ENCODE data around the gene NSUN6. TPM values are rescaled to one million over a fixed set of nuclear protein-coding genes. Genes with fewer than 3 reads are reported as not detected.

NSUN6 gene
- total RNA-seq, 1 experiment from 2014 or later: 15.1 TPM

DNA sequence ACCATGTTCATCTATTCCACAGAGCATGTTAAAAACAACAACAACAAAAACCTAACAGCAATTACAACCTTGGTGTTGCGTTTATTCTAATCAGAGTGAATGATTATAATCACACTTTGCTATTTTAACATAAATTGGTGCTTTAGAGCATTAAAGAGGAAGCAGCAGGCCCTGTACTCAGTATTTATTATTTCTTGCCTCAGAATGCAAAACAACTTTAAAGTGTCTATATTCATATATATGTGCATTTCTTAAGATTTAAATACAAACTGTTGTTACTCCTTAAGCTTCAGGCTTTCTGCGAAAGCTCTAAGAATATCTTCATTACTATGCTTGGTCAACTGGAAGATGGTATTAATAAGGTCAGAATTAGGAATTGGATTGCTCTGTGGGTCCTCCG lies 29.4 kb upstream of the NSUN6 start:
- ChIA-PET POLR2A (no interaction called here), CTCF (no interaction called here)
- TF ChIP-seq FOXP4 (CRISPR knock-in tag; IDR thresholded peaks at IDR 0.05): no peak
- TF ChIP-seq USF2 (CRISPR knock-in tag; IDR thresholded peaks at IDR 0.05): no peak
- TF ChIP-seq, protein P1, sequence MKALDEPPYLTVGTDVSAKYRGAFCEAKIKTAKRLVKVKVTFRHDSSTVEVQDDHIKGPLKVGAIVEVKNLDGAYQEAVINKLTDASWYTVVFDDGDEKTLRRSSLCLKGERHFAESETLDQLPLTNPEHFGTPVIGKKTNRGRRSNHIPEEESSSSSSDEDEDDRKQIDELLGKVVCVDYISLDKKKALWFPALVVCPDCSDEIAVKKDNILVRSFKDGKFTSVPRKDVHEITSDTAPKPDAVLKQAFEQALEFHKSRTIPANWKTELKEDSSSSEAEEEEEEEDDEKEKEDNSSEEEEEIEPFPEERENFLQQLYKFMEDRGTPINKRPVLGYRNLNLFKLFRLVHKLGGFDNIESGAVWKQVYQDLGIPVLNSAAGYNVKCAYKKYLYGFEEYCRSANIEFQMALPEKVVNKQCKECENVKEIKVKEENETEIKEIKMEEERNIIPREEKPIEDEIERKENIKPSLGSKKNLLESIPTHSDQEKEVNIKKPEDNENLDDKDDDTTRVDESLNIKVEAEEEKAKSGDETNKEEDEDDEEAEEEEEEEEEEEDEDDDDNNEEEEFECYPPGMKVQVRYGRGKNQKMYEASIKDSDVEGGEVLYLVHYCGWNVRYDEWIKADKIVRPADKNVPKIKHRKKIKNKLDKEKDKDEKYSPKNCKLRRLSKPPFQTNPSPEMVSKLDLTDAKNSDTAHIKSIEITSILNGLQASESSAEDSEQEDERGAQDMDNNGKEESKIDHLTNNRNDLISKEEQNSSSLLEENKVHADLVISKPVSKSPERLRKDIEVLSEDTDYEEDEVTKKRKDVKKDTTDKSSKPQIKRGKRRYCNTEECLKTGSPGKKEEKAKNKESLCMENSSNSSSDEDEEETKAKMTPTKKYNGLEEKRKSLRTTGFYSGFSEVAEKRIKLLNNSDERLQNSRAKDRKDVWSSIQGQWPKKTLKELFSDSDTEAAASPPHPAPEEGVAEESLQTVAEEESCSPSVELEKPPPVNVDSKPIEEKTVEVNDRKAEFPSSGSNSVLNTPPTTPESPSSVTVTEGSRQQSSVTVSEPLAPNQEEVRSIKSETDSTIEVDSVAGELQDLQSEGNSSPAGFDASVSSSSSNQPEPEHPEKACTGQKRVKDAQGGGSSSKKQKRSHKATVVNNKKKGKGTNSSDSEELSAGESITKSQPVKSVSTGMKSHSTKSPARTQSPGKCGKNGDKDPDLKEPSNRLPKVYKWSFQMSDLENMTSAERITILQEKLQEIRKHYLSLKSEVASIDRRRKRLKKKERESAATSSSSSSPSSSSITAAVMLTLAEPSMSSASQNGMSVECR (CRISPR knock-in tag; IDR thresholded peaks at IDR 0.05; ENCODE audit: borderline replicate concordance): no peak
- no peak for TF ChIP-seq TEAD4 (CRISPR knock-in tag; IDR thresholded peaks at IDR 0.05)
- TF ChIP-seq NR3C1 (CRISPR knock-in tag; conservative IDR thresholded peaks at IDR 0.05; ENCODE audit: low read depth): no peak
- TF ChIP-seq ETV6 (CRISPR knock-in tag; IDR thresholded peaks at IDR 0.05): no peak
- no peak for TF ChIP-seq RELA (CRISPR knock-in tag; IDR thresholded peaks at IDR 0.05; ENCODE audit: borderline replicate concordance)
- TF ChIP-seq SP1 (CRISPR knock-in tag; conservative IDR thresholded peaks at IDR 0.05): no peak
- no peak for TF ChIP-seq MLX (CRISPR knock-in tag; IDR thresholded peaks at IDR 0.05)
- no peak for TF ChIP-seq ZNF425 (CRISPR knock-in tag; conservative IDR thresholded peaks at IDR 0.05)
- TF ChIP-seq ZNF423 (CRISPR knock-in tag; IDR thresholded peaks at IDR 0.05): no peak
- TF ChIP-seq GRHL2 (CRISPR knock-in tag; IDR thresholded peaks at IDR 0.05; ENCODE audit: insufficient replicate concordance, severe bottlenecking): no peak
- TF ChIP-seq PREB (CRISPR knock-in tag; IDR thresholded peaks at IDR 0.05; ENCODE audit: borderline replicate concordance): no peak
- no peak for TF ChIP-seq MYBL2 (CRISPR knock-in tag; IDR thresholded peaks at IDR 0.05)
- TF ChIP-seq ERG (CRISPR knock-in tag; IDR thresholded peaks at IDR 0.05): no peak
- TF ChIP-seq KAT7 (CRISPR knock-in tag; IDR thresholded peaks at IDR 0.05; ENCODE audit: borderline replicate concordance): no peak
- TF ChIP-seq ZNF671 (CRISPR knock-in tag; IDR thresholded peaks at IDR 0.05): no peak
- TF ChIP-seq, protein P2, sequence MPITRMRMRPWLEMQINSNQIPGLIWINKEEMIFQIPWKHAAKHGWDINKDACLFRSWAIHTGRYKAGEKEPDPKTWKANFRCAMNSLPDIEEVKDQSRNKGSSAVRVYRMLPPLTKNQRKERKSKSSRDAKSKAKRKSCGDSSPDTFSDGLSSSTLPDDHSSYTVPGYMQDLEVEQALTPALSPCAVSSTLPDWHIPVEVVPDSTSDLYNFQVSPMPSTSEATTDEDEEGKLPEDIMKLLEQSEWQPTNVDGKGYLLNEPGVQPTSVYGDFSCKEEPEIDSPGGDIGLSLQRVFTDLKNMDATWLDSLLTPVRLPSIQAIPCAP (CRISPR knock-in tag; IDR thresholded peaks at IDR 0.05): no peak
- TF ChIP-seq ZBTB43 (CRISPR knock-in tag; IDR thresholded peaks at IDR 0.05): no peak
- Mint-ChIP-seq H3K9me3 (no peaks in the 10 kb centered on the region), H3K27ac (no peak overlapping the region), H3K4me3 (no peak overlapping the region), H3K4me1 (peaks cover 23% of the 10 kb centered on the region), H3K27me3 (ENCODE audit: low read depth) (no peaks in the 10 kb centered on the region), H3K36me3 (peaks cover 7% of the 10 kb centered on the region)
- DNase-seq (ENCODE audit: low spot score) (no peak), ATAC-seq (no peak)

Measured in WTC11 (cell line).